ENCODE data around the gene MFSD2B. TPM values are rescaled to one million over a fixed set of nuclear protein-coding genes. Genes with fewer than 3 reads are reported as not detected.
A peak's percentile ranks its signal among the peaks of the same experiment; 100 is the strongest.

MFSD2B gene
- total RNA-seq, 1 donor from 2014 or later = not detected

GRCh38 chr2:24048769-24049484, 39.0 kb downstream of the MFSD2B start:
- DNase-seq (no peak), ATAC-seq (ENCODE audit: low read depth) (no peak)
- Mint-ChIP-seq H3K36me3 (ENCODE audit: low read depth) (peaks cover 5% of the 10 kb centered on the region), H3K4me1 (peaks cover 29% of the 10 kb centered on the region), H3K27ac (no peak overlapping the region), H3K27me3 (no peaks in the 10 kb centered on the region), H3K9me3 (no peaks in the 10 kb centered on the region), H3K4me3 (no peak overlapping the region)
- POLR2A ChIA-PET = interaction anchor here (0.6 to 2.9 kb wide), 4 partner anchors 27 to 122 kb away, joined by 3 to 30 read pairs (median 12); partner anchors contain the start of genes ATAD2B and SF3B6
- CTCF ChIA-PET = no interaction called here
- intact Hi-C loops (cut with micrococcal nuclease) = no loop called here
- TF ChIP-seq, protein P1, sequence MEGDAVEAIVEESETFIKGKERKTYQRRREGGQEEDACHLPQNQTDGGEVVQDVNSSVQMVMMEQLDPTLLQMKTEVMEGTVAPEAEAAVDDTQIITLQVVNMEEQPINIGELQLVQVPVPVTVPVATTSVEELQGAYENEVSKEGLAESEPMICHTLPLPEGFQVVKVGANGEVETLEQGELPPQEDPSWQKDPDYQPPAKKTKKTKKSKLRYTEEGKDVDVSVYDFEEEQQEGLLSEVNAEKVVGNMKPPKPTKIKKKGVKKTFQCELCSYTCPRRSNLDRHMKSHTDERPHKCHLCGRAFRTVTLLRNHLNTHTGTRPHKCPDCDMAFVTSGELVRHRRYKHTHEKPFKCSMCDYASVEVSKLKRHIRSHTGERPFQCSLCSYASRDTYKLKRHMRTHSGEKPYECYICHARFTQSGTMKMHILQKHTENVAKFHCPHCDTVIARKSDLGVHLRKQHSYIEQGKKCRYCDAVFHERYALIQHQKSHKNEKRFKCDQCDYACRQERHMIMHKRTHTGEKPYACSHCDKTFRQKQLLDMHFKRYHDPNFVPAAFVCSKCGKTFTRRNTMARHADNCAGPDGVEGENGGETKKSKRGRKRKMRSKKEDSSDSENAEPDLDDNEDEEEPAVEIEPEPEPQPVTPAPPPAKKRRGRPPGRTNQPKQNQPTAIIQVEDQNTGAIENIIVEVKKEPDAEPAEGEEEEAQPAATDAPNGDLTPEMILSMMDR (IDR thresholded peaks at IDR 0.05) = no peak

GRCh38 chr2:24049485-24050021, 39.7 kb downstream of the MFSD2B start, which contains the start of gene FKBP1B:
TSS of gene FKBP1B (plus strand) at chr2:24049741. CDS start at chr2:24049850, 109 bp downstream.
- no peak within 1 kb of the TSS for H3K27ac Mint-ChIP-seq
- H3K9me3 Mint-ChIP-seq = no peaks in the 10 kb centered on the region
- ChIA-PET POLR2A (interaction anchor here (0.6 to 2.9 kb wide), 4 partner anchors 27 to 123 kb away, joined by 3 to 30 read pairs (median 12); partner anchors contain the start of genes ATAD2B and SF3B6), CTCF (interaction anchor here (2.4 kb wide), 1 partner anchor 35 kb away, joined by 6 read pairs; the partner anchor contains the start of gene TP53I3)
- TF ChIP-seq, protein P1 (IDR thresholded peaks at IDR 0.05) = no peak
- H3K4me3 Mint-ChIP-seq = no peak within 1 kb of the TSS
- peaks cover 5% of the 10 kb centered on the region for H3K36me3 Mint-ChIP-seq (ENCODE audit: low read depth)
- H3K4me1 Mint-ChIP-seq = peaks cover 29% of the 10 kb centered on the region
- peak; percentile 60 for DNase-seq
- intact Hi-C loops (cut with micrococcal nuclease) = no loop called here
- no peaks in the 10 kb centered on the region for H3K27me3 Mint-ChIP-seq
- ATAC-seq (ENCODE audit: low read depth) = peak; percentile 26

DNA sequence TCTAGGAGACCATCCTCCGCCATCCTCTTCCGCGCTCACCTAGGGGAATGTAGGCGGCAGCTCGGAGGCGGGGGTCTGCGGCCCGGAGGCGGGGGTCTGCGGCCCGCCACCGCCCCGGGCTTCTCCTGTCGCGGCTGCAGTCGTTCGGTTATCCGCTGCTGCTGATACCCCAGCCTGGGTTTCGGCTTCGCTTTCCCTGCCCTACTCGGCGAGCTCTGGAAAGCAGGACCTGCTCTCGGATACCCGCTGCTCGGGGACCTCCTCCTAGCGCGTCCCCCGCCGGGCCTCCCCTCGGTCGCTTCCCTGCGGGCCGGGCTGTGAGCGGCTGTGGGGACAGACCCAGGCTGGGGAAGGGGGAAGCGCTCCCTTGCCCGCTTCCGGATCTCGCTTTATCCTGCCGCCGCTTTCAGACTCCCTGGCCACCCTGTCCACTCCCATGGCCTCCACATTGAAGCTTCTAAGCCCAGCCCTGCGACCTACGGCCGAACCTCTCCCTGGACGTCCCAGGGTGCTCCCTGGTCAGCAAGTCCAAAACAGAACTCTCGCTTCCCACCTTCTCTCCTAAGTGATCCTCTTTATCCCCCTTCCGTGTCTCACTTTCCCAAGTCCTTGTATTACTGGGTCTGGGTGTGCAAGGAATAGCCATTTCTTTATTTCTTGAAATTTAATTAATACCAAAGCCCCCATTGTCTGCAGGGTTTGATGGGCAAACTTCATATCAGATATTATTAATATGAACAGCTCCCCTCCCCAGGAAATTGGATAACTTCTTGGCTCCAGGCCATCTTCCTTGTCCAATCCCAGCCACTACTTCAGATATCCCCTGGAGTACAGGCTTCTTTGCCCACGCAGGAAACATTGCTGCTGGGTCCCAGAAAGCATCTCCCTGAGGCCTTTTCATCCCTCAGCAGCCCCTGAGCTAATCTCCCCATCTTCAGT, 40.4 kb downstream of the MFSD2B start:
- Mint-ChIP-seq H3K36me3 (ENCODE audit: low read depth) (peaks cover 5% of the 10 kb centered on the region), H3K4me3 (no peak overlapping the region), H3K9me3 (no peaks in the 10 kb centered on the region), H3K4me1 (peaks cover 24% of the 10 kb centered on the region), H3K27ac (no peak overlapping the region), H3K27me3 (no peaks in the 10 kb centered on the region)
- ATAC-seq (ENCODE audit: low read depth) (no peak), DNase-seq (peak; percentile 24)
- intact Hi-C loops (cut with micrococcal nuclease) = no loop called here
- ChIA-PET CTCF (interaction anchor here (2.4 kb wide), 1 partner anchor 34 kb away, joined by 6 read pairs; the partner anchor contains the start of gene TP53I3), POLR2A (interaction anchor here (0.6 to 2.9 kb wide), 4 partner anchors 26 to 1242 kb away, joined by 3 to 30 read pairs (median 12); partner anchors contain the start of genes ATAD2B and SF3B6)
- TF ChIP-seq, protein P1 (IDR thresholded peaks at IDR 0.05) = no peak

DNA sequence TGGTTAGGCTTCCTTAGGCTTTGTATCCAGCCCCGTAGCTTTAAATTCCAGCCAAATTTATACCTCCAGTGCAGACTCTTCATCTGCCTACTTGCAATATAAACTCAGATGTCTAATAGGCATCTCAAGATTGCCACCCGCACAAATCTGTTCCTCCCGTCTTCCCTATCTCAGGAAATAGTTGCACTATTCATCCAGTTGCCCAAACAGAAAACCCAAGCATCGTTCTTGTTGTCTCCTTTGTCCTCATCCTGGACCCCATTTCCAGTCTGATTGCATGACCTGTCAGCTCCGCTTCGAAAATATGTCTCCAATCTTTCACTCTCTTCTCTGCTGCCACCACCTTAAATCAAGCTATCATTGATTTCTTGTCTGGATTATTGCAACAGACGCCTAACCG, 41.9 kb downstream of the MFSD2B start:
- H3K9me3 Mint-ChIP-seq = no peaks in the 10 kb centered on the region
- POLR2A ChIA-PET = interaction anchor here (1.4 kb wide), 1 partner anchor 125 kb away, joined by 4 read pairs; the partner anchor contains the start of gene ATAD2B
- peaks cover 5% of the 10 kb centered on the region for H3K36me3 Mint-ChIP-seq (ENCODE audit: low read depth)
- TF ChIP-seq, protein P1 (IDR thresholded peaks at IDR 0.05) = no peak
- H3K27ac Mint-ChIP-seq = no peak overlapping the region
- CTCF ChIA-PET = interaction anchor here (0.9 to 2.4 kb wide), 2 partner anchors 32 to 125 kb away, joined by 3 to 6 read pairs; partner anchors contain the start of genes ATAD2B and TP53I3
- H3K4me3 Mint-ChIP-seq = no peak overlapping the region
- no peak for ATAC-seq (ENCODE audit: low read depth)
- no peak for DNase-seq
- no peaks in the 10 kb centered on the region for H3K27me3 Mint-ChIP-seq
- H3K4me1 Mint-ChIP-seq = peaks cover 18% of the 10 kb centered on the region
- intact Hi-C loops (cut with micrococcal nuclease) = no loop called here
